HG02623 (cell line): ENCODE results near the gene TMEM165.

Experiments
- ATAC-seq: cut with Tn5 transposase; IDR thresholded peaks from one replicate; pipeline ENCODE4 v1.9.1; 2021; ENCODE audit warnings: moderate library complexity; ENCODE audit not compliant: unreplicated experiment

The TMEM165 gene

DNA sequence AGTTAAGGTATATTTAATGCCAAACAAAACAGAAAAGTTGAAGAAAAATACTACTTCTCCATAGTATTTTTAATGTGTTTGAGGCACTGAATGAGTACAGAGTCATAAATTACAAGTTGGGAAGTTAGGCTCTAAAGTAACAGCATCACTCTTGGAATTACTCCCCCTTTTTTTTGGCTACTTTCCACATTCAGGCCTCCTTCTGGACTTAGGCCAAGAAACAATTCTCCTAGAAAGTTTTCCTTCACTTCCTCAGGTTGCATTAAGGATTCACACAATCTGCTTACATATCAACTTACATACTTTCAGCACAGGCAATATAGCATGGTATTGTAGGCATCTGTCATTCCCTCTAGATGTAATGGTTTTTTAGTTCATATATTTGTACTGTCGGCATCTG lies 52.1 kb downstream of the TMEM165 start:
- ATAC-seq: no peak

DNA sequence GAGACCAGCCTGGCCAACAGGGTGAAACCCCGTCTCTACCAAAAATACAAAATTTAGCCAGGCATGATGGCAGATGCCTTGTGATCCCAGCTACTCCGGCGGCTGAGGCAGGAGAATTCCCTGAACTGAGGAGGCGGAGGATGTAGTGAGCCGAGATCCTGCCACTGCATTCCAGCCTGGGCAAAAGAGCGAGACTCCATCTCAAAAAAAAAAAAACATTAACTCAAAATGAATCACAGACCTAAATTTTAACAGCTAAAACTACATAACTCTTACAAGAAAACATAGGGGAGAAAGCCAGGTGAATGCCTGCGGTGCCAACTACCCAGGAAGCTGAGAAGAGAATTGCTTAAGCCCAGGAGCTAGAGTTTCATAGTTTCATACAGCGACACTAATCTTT lies 54.8 kb downstream of the TMEM165 start:
- ATAC-seq: no peak

DNA sequence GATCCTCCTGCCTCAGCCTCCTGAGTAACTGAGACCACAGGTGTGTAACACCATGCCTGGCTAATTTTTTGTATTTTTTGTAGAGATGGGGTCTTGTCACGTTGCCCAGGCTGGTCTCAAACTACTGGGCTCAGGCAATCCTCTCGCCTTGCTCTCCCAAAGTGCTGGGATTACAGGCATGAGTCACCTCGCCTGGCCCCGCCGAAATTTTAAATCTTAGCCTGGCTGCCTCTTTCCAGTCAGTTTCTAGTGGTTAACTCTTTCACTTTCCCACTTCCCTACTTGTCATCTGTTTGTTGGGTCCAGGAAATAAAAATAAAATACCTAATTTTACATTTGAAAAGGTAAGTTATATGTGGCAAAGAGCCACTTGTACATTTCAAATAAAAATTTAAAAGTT lies 62.4 kb downstream of the TMEM165 start:
- ATAC-seq: no peak

DNA sequence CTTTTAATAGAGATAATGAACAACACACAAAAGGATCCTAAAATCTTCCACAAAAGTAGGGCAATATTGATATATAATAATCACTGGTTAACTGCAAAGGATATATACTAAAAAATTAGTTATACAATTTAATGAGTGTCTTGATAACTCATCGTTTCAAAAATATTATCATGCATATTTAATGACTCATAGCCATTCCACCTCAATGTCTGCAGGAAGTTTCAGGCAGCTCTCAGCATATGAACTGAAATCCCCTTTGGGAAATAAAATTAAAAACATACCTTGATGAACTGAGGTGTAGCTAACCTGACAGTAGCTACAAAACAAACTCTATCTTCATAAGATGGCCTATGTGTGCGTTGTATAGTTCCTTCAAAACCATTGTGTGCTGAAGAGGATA lies 62.9 kb downstream of the TMEM165 start:
- no peak for ATAC-seq

DNA sequence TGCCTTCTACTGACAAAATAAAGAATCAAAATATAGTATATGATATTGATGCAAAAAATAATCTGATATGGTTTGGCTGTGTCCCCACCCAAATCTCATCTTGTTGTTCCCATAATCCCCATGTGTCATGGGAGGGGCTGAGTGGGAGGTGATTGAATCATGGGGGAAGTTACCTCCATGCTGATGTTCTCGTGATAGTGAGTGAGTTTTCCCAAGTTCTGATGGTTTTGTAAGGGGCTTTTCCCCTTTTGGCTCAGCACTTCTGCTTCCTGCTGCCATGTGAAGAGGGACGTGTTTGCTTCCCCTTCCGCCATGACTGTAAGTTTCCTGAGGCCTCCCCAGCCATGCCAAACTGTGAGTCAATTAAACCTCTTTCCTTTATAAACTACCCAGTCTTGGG lies 70.2 kb downstream of the TMEM165 start:
- no peak for ATAC-seq

DNA sequence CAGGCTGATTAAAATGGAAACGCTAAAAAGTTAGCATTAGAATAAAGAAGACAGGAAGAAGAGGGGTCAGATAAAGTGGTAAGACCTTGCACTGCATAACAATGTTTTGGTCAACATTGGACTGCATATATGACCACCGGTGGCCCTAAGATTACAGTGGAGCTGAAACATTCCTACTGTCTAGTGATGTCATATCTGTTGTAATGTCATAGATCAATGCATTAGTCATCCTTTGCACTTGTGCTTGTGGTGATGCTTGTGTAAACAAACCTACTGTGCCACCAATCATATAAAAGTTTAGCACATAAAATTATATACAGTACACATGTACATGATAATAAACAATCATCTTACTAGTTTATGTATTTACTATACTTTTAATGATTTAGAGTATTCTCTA lies 73.0 kb downstream of the TMEM165 start:
- ATAC-seq: no peak

DNA sequence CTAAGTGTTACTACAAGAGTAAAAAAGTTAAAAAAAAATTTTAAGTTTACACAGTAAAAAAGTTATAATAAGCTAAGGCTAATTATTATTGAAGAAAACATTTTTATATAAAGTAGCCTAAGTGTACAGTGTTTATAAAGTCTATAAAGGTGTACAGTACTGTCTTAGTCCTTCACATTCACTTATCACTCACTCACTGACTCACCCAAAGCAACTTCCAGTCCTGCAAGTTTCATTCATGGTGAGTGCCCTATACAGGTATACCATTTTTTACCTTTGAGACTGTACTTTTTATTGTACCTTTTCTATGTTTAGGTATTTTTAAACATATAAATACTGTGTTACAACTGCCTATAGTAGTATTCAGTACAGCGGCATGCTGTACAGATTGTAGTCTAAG lies 74.2 kb downstream of the TMEM165 start:
- no peak for ATAC-seq
